PC-3 (cell line): ENCODE data around the gene MRPL11.

ENCODE experiments used
- EZH2 ChIP-seq: fragments of 300-600 bp; sonication (generic); IDR thresholded peaks from one replicate; pipeline ENCODE4 v1.6.1; 2017; ENCODE audit warnings: antibody characterized with exemption, mild to moderate bottlenecking, low read length; ENCODE audit not compliant: unreplicated experiment
- TF ChIP-seq, protein P1 (sequence below): fragments of 300-600 bp; sonication (generic); conservative IDR thresholded peaks from 2 replicates; pipeline ENCODE4 v1.5.1; 2017; ENCODE audit warnings: antibody characterized with exemption, low read depth, mild to moderate bottlenecking, low read length

- TF ChIP-seq, protein P1, sequence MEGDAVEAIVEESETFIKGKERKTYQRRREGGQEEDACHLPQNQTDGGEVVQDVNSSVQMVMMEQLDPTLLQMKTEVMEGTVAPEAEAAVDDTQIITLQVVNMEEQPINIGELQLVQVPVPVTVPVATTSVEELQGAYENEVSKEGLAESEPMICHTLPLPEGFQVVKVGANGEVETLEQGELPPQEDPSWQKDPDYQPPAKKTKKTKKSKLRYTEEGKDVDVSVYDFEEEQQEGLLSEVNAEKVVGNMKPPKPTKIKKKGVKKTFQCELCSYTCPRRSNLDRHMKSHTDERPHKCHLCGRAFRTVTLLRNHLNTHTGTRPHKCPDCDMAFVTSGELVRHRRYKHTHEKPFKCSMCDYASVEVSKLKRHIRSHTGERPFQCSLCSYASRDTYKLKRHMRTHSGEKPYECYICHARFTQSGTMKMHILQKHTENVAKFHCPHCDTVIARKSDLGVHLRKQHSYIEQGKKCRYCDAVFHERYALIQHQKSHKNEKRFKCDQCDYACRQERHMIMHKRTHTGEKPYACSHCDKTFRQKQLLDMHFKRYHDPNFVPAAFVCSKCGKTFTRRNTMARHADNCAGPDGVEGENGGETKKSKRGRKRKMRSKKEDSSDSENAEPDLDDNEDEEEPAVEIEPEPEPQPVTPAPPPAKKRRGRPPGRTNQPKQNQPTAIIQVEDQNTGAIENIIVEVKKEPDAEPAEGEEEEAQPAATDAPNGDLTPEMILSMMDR, result no peak
- TF ChIP-seq EZH2, result no peak
Observed at GRCh38 chr11:66410191-66410590, 28.5 kb downstream of the MRPL11 start.
